GM21529 (cell line): ENCODE results near the gene ATP6V1G2.
"Not testable (repeated sequence)": the region's sequence is repeated elsewhere in the genome, so short reads cannot be mapped to it uniquely, and the experiment has no call there.

Experiments
- ATAC-seq: cut with Tn5 transposase; IDR thresholded peaks from one replicate; pipeline ENCODE4 v1.9.1; 2021; ENCODE audit not compliant: unreplicated experiment

Gene ATP6V1G2

GRCh38 chr6:31546339-31546957, at the start of gene ATP6V1G2:
Gene ATP6V1G2, minus strand, starts transcription at chr6:31546608. Its CDS starts 49 bp downstream, at chr6:31546559.
- ATAC-seq: peak; percentile 47

- no peak for ATAC-seq
Measured at GRCh38 chr6:31592396-31592771, 46.0 kb upstream of the ATP6V1G2 start.

- not testable (repeated sequence) for ATAC-seq
Measured at GRCh38 chr6:31590691-31591090, 44.3 kb upstream of the ATP6V1G2 start.

GRCh38 chr6:31588871-31589650, 42.7 kb upstream of the ATP6V1G2 start:
- ATAC-seq: no peak

- ATAC-seq: no peak
Measured at GRCh38 chr6:31587791-31588777, 41.7 kb upstream of the ATP6V1G2 start.

GRCh38 chr6:31586599-31587281, 40.3 kb upstream of the ATP6V1G2 start:
- no peak for ATAC-seq

- ATAC-seq: no peak
Measured at GRCh38 chr6:31586008-31586407, 39.6 kb upstream of the ATP6V1G2 start, which contains the start of gene LST1. Gene LST1, plus strand, starts transcription at chr6:31586277. Its CDS starts 1,023 bp downstream, at chr6:31587300.

GRCh38 chr6:31585491-31585890, 39.1 kb upstream of the ATP6V1G2 start:
- no peak for ATAC-seq

GRCh38 chr6:31582230-31582643, 35.8 kb upstream of the ATP6V1G2 start, which contains the start of gene LTB:
Gene LTB, minus strand, starts transcription at chr6:31582424. Its CDS starts 7 bp downstream, at chr6:31582417.
- ATAC-seq: no peak

- ATAC-seq: no peak
Measured at GRCh38 chr6:31581434-31582229, 35.2 kb upstream of the ATP6V1G2 start.

GRCh38 chr6:31580807-31581433, 34.5 kb upstream of the ATP6V1G2 start:
- peak; percentile 57 for ATAC-seq

GRCh38 chr6:31580438-31580740, 34.0 kb upstream of the ATP6V1G2 start:
- ATAC-seq: no peak

- no peak for ATAC-seq
Measured at GRCh38 chr6:31579546-31580437, 33.4 kb upstream of the ATP6V1G2 start.

- no peak for ATAC-seq
Measured at GRCh38 chr6:31579119-31579505, 32.7 kb upstream of the ATP6V1G2 start.

GRCh38 chr6:31578184-31579118, 32.0 kb upstream of the ATP6V1G2 start:
- no peak for ATAC-seq

- ATAC-seq: no peak
Measured at GRCh38 chr6:31577579-31577966, 31.2 kb upstream of the ATP6V1G2 start.

GRCh38 chr6:31576897-31577578, 30.6 kb upstream of the ATP6V1G2 start:
- ATAC-seq: no peak
